ENCODE data around the gene FERMT3.

The FERMT3 gene

GRCh38 chr11:64186492-64187165 lies 19.9 kb upstream of the FERMT3 start:
- no peak for FAIRE-seq

- no peak for FAIRE-seq
Observed at GRCh38 chr11:64192434-64192833, 14.1 kb upstream of the FERMT3 start.

DNA sequence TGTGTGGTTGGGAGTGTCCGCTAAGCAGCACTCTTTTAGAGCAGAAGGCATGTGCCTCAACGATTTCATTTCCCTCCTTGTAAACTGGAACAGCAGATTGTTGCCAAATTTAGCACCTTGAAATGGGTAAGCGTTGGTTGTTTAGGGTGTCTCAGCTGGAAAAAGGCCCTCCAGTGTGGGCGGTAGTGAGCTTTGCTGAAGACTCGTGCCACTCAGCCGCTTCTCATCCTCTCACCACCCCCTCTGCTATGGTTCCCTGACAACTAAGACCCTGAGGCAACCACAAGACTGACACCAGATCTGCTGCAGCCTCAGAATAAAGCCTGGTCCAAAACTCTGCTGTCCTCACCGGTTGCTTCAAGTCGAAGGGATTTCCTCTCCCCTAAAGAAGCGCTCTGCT lies 9.9 kb upstream of the FERMT3 start:
- FAIRE-seq, result no peak

- FAIRE-seq, result no peak
Observed at GRCh38 chr11:64198511-64198910, 8.0 kb upstream of the FERMT3 start.

GRCh38 chr11:64201543-64201942 lies 5.0 kb upstream of the FERMT3 start:
- no peak for FAIRE-seq

DNA sequence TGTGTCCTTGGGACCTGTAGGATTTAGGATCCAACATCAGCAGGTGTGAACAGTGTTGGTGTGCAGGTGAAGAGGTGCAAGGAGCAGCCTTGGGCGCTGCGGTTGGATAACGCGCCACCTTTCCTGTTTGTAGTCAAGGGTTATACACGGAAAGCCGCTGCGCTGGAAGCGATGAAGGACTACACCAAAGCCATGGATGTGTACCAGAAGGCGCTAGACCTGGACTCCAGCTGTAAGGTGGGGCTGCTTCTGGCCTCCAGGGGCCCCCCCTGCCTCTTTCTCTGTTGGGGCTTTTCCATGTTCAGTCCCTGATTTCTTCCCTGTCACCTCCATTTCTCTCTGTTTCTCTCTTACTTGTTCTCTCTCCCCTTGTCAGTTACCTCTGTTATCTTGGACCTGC lies 3.5 kb upstream of the FERMT3 start:
- FAIRE-seq, result no peak

GRCh38 chr11:64203421-64204079 lies 3.0 kb upstream of the FERMT3 start:
- FAIRE-seq, result no peak

DNA sequence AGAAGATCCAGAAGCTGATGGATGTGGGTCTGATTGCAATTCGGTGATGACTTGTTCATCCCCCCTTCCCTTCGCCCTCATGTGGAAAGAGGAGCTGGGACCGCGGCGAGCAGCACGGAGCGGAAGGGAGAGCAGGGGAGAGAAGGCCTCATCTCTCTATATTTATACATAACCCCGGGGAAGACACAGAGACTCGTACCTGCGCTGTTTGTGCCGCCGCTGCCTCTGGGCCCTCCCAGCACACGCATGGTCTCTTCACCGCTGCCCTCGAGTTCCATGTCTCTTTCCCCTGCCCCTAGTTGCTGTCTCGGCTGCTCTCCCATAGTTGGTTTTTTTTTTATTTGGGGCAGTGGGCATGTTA lies 2.5 kb upstream of the FERMT3 start:
- FAIRE-seq, result no peak

DNA sequence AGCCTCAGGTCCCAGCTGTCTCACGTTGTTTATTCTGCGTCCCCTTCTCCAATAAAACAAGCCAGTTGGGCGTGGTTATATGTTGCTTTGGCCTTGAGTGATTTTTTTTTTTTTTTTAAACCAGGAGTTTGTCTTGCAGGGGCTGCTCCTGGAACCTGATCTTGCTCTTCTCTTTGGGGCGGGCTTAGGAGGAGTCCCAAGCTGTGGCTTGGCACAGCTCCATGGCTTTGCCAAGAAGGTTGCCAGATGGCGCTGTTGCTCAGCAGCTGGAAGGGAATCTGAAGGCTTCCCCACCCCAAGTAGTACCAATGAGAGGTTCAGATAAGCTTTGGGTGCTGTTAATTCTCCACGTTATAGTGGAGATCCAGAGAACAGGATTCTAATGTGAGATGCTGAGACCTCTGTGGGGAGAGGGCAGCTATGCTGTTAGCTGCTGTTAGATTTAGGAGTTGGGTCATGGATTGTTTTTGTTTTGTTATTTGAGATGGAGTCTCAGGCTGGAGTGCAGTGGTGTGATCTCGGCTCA lies 2.0 kb upstream of the FERMT3 start:
- no peak for FAIRE-seq

DNA sequence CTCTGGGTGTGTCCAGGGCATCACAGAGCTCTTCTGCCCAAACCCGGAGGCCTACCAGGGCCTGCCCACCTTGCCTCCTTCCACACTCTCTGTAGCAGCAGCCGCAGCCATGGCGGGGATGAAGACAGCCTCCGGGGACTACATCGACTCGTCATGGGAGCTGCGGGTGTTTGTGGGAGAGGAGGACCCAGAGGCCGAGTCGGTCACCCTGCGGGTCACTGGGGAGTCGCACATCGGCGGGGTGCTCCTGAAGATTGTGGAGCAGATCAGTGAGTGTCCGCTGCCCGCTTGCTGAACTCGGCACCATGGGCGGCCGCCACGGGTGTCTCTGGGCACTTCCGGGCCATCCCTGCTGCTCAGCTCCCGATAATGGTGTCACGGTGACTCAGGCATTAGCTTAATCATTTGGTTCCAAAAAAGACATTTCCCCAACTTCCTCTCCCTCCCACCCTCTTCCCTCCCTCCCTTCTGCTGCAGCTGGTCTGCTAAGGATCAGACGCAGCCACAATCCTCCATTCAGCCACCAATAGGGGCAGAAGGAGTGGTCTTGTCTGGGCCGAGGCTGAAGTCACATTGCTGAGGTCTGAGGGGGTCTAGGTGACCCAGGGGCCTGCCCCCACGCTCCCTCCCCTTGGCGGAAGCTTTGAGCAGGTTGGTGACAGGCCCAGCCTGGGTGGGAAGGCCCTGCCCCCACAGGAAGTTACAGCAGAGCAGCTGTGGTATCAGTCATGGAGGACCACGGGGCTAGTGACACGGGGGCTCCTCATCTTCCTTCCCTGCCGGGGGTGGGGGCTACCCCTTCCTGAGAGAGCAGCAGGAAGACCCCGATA lies 950 bp downstream of the FERMT3 start:
- no peak for FAIRE-seq

DNA sequence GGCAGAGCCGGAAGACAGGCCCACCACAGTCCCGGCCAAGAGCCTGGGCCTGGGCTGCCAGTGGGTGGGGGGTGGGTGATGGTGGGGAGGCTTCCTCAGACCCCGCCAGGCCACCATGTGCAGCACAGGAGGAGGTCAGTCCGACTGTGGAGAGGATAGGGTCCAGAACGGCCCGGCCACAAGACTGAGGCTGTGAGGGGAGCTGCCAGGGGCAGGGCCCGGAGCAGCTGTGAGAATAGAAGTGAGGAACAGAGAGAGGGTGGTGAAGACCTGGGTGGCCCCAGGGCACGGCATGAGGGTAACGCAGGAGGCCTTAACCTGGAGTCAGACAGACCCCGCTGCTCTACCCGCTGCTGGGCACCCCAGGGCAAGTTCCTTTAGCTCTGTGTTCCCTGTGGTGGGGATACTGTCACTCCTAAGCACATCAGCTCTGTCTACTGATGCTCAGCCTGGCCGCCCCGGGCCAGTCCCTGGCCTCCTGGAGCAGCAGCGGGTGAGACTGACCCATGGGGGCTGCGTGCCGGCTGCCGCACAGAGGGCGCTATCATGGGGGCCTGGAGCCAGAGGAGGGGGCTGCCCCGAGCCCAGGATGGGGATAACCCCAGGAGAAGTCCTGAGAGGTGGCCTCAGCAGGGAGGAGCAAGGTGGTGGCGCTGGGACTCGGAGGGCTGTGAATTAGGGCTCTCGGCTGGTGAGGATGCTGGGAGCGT lies 1.7 kb downstream of the FERMT3 start:
- FAIRE-seq, result no peak

- no peak for FAIRE-seq
Observed at GRCh38 chr11:64208796-64209562, 2.5 kb downstream of the FERMT3 start.

DNA sequence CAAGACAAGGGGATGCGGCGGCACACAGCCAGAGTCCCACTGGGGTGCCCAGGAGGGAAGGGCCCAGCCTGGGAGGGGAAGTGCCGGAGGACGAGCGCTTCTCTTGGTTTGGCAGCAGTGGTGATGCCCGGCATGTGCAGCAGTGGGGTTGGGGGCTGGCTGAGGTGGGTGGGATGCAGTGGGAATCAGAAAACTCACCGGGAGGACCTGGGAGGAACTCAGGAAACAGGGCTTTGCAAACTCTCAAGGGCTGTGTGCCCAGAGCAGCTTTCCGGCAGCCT lies 3.0 kb downstream of the FERMT3 start:
- FAIRE-seq, result no peak

DNA sequence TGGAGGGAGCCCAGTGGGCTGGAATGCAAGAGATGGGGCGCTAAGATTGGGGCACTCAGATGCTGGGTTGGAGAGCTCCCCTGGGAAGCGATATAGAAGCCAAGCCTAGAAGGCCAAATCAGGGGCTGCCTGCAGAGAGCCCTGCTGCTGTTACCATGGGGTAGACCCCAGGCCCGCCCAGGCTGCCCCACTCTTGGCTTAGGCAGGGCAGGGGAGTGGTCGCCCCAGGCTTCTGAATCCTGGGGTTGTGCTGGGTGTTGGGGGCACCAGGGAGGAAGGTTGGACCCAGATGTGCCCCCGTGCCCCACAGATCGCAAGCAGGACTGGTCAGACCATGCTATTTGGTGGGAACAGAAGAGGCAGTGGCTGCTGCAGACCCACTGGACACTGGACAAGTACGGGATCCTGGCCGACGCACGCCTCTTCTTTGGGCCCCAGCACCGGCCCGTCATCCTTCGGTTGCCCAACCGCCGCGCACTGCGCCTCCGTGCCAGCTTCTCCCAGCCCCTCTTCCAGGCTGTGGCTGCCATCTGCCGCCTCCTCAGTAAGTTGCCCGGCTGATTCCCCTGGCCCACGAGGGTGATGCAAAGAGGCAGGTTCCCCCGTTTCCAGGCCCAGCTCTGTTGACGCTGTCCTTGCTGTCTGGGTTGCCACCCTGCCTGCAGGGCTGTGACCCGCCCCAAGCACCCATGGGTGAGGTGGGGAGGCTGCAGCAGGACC lies 3.9 kb downstream of the FERMT3 start:
- no peak for FAIRE-seq

GRCh38 chr11:64211181-64211872 lies 4.8 kb downstream of the FERMT3 start:
- FAIRE-seq, result no peak

DNA sequence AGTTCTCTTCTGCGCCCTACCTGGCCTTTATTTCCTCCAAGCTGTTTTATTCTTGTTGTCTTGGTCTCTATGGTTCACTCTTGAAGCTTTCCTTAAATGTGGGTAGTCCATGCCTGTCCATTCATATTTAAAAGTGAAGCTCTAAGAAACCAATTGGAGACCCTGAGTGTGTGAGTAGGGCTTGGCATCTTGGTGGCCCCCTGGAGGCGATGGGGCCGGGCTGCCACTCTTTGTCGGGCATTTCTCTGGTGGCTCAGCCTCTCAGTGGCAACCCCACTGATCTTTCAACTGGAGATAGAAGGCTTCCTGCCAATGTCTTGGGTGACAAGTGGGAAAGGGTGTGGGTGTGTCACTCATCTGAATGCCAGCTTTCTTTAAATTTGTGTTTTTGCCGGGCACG lies 10.4 kb downstream of the FERMT3 start:
- no peak for FAIRE-seq

DNA sequence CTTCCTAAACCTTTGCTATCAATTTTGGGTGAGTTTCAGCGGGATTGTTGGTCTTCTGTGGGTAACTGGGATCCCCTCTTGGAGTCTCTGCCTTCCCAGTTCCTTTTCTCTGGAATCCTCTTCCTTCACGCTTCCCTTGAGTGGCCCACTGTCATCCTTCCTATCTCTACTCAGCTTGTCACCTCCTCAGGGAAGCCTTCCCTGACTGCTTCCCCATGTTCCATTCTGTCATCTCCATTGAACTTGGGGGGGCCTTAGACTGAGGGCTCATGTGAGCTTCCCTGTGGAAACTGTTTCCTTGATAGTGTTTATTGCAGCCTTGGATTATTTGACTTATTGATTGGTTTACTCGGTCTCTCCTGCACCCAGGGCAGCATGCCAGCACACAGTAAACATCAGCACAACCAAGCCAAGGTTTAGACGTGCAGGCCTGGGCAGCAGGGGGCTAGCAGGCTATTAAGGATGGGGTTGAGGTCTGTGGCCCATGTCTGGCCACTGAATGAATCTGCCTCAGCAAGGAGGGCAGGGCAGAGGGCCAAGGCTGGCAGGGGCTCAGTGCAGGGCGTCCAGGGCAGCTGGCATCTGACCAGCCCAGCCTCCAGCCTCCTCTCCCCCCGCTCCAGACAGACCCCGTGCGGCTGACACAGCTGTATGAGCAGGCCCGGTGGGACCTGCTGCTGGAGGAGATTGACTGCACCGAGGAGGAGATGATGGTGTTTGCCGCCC lies 12.3 kb downstream of the FERMT3 start:
- FAIRE-seq, result no peak

GRCh38 chr11:64219354-64219684 lies 12.8 kb downstream of the FERMT3 start:
- no peak for FAIRE-seq

GRCh38 chr11:64219755-64220154 lies 13.2 kb downstream of the FERMT3 start:
- no peak for FAIRE-seq

- no peak for FAIRE-seq
Observed at GRCh38 chr11:64220271-64220670, 13.8 kb downstream of the FERMT3 start.

GRCh38 chr11:64220798-64221197 lies 14.3 kb downstream of the FERMT3 start:
- no peak for FAIRE-seq

Data from colon (tissue), 2 donors.